Ovary (tissue), 9 donors: Measurements from ENCODE around the gene AMD1. TPM values are rescaled to one million over a fixed set of nuclear protein-coding genes. Genes with fewer than 3 reads are reported as not detected.
"Not testable (repeated sequence)": the region's sequence is repeated elsewhere in the genome, so short reads cannot be mapped to it uniquely, and the experiment has no call there.

Experiments
- DNase-seq, 5 donors: peaks; one replicate each; pipeline ENCODE4 v3.0.0-alpha.2; 2019 to 2020
- H3K27ac ChIP-seq, 2 donors: fragments of 200-600 bp; one replicate each; pipeline versions ENCODE4 v1.5.1 to v1.8.0; 2019 to 2022
- H3K27me3 ChIP-seq: fragments of 200-600 bp; one replicate; pipeline ENCODE4 v1.8.0; 2022
- H3K36me3 ChIP-seq: fragments of 200-600 bp; sonication (generic); one replicate; pipeline ENCODE4 v1.5.1; 2019
- H3K4me1 ChIP-seq: one replicate; pipeline ENCODE4 v1.8.1; 2013; ENCODE audit warnings: mild to moderate bottlenecking, moderate library complexity; ENCODE audit not compliant: insufficient read depth
- H3K4me3 ChIP-seq: fragments of 200-600 bp; sonication (generic); one replicate; pipeline ENCODE4 v1.5.1; 2017
- H3K9me3 ChIP-seq, 2 donors: fragments of 200-600 bp in 1 of 2; sonication (generic) in 1 of 2; one replicate each; pipeline versions ENCODE4 v1.5.1 to v1.8.1; 2013 to 2019; ENCODE audit warnings: mild to moderate bottlenecking in 1 of 2, moderate library complexity in 1 of 2
- EP300 ChIP-seq: sonication (generic); formaldehyde crosslinking; IDR thresholded peaks from one replicate; pipeline ENCODE4 v1.6.1; 2017; ENCODE audit warnings: antibody characterized with exemption
- POLR2A ChIP-seq: fragments of 450-650 bp; IDR thresholded peaks from one replicate; pipeline ENCODE4 v1.6.1; 2017; ENCODE audit warnings: antibody characterized with exemption, mild to moderate bottlenecking, moderate library complexity
- WGBS, 3 donors: extraction: QIAGEN DNeasy Blood & Tissue Kit in 1 of 3; methylation state at CpG; one replicate each; pipeline versions ENCODE4 v1.1.5 to v1.1.7; 2013 to 2017; 5-methylcytosine and 5-hydroxymethylcytosine counted together
- intact Hi-C, 4 donors: fragments of 100-400 bp; cut with DNase I; formaldehyde crosslinking; loops; one replicate each; pipeline versions ENCODE4 v1.11.0 to v1.15.1; 2022 to 2023
- polyA plus RNA-seq, 2 donors: library from polyadenylated mRNA; stranded (reverse); fragments of 200-250 nt in 1 of 2; fragments of 350-450 nt in 1 of 2; fragmentation: Illumina TruSeq in 1 of 2; extraction: RNeasy Lipid Tissue Mini Kit (QIAGEN cat#74804) in 1 of 2; gene quantifications; one replicate each; pipeline ENCODE4 v1.2.3, GENCODE V29; 2013 to 2014
- total RNA-seq, 7 donors: library from RNA; depleted of rRNA in 2 of 7; stranded (reverse); fragments of >200 nt in 2 of 7; fragmentation: NEBNext Ultra II Directional in 3 of 7; extraction: Animal tissue kit (Norgen Biotek cat#: 25700) in 3 of 7; gene quantifications; one replicate each; pipeline versions ENCODE4 v1.1.0 to v1.2.4, GENCODE V29; 2016 to 2023
- TF ChIP-seq, protein P1 (sequence below), 3 donors: fragments of 450-650 bp in 2 of 3; fragments of 200-600 bp in 1 of 3; IDR thresholded peaks; one replicate each; pipeline versions ENCODE4 v1.5.1 to v1.8.0; 2016 to 2022; ENCODE audit warnings: antibody characterized with exemption in 3 of 3, mild to moderate bottlenecking in 1 of 3
- donor health status: DM: no; HTN: no; CAD: no; lungs with moderate emphysema.
- donor health status: DM: no; HTN: no; CAD: no.
- donor health status: Bipolar disorder and iron deficiency.
- donor health status: DM: yes; HTN: yes; CAD: no.
- donor health status: DM: no; HTN: no; CAD: no.
- donor health status: DM: yes; HTN: yes; CAD: no.

The AMD1 gene
- total and polyA plus RNA-seq, 9 donors, result 24.4 to 67.8 (median 60.3) TPM

DNA sequence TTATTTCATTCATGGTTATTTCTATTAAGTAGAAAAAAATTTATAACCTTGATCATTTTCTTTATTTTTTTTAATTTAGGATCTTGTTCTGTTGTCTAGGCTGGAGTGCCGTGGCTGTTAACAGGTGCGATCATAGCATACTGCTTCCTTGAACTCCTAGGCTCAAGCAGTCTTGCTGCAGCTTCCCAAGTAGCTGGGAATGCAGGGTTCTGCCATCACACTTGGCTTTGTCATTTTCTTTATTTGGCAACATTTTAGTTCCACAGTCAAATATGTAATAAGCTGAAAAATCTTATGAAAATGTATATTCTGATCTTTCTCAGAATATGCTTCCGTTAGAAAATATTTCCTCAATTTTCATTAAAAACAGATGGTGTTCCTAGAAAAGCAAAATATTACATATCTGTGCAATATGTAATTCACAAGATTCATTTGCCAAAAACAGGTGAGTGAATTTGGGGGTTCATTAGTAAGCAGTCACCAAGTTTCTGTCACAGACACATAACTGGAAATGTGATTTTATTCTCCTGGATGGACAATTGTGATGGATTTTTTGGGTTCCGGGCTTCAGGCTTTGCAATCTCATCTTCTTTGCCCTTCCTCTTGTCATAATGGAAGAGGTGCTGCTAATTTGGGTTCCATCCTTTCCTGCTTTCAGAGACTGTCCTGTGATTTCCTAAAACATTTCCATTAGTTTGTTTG lies 21.5 kb downstream of the AMD1 start:
- no peak for DNase-seq
- no peaks in the 10 kb centered on the region for H3K9me3 ChIP-seq
- no peaks in the 10 kb centered on the region for H3K4me1 ChIP-seq
- no peak overlapping the region for H3K27ac ChIP-seq
- intact Hi-C loops, result no loop called here
- H3K27me3 ChIP-seq, result no peaks in the 10 kb centered on the region
- no peaks in the 10 kb centered on the region for H3K36me3 ChIP-seq
- TF ChIP-seq EP300 (no peak), POLR2A (no peak)
- TF ChIP-seq, protein P1, sequence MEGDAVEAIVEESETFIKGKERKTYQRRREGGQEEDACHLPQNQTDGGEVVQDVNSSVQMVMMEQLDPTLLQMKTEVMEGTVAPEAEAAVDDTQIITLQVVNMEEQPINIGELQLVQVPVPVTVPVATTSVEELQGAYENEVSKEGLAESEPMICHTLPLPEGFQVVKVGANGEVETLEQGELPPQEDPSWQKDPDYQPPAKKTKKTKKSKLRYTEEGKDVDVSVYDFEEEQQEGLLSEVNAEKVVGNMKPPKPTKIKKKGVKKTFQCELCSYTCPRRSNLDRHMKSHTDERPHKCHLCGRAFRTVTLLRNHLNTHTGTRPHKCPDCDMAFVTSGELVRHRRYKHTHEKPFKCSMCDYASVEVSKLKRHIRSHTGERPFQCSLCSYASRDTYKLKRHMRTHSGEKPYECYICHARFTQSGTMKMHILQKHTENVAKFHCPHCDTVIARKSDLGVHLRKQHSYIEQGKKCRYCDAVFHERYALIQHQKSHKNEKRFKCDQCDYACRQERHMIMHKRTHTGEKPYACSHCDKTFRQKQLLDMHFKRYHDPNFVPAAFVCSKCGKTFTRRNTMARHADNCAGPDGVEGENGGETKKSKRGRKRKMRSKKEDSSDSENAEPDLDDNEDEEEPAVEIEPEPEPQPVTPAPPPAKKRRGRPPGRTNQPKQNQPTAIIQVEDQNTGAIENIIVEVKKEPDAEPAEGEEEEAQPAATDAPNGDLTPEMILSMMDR (IDR thresholded peaks at IDR 0.05), result no peak
- WGBS, 3 donors, result 93 to 98% (median 95%) methylated on average over 4 of the region's 4 CpGs
- no peak overlapping the region for H3K4me3 ChIP-seq

DNA sequence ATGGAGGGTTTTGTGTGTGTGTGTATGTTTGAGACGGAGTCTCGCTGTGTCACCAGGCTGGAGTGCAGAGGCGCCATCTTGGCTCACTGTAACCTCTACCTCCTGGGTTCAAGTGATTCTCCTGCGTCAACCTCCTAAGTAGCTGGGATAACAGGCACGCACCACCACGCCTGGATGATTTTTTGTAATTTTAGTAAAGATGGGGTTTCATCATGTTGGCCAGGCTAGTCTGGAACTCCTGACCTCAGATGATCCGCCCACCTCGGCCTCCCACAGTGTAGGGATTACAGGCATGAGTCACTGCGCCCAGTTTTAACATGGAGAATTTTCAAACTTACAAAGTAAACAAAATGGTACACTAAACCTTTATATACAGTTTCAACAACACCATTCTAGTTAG lies 22.8 kb downstream of the AMD1 start:
- Histone ChIP-seq H3K9me3 (no peaks in the 10 kb centered on the region), H3K27me3 (no peaks in the 10 kb centered on the region), H3K36me3 (no peaks in the 10 kb centered on the region), H3K27ac (no peak overlapping the region), H3K4me3 (no peak overlapping the region), H3K4me1 (no peaks in the 10 kb centered on the region)
- WGBS, 3 donors, result 96 to 98% (median 97%) methylated on average over 9 of the region's 9 CpGs
- intact Hi-C loops, result no loop called here
- DNase-seq, result no peak
- TF ChIP-seq POLR2A (no peak), EP300 (no peak)
- TF ChIP-seq, protein P1 (IDR thresholded peaks at IDR 0.05), result no peak

DNA sequence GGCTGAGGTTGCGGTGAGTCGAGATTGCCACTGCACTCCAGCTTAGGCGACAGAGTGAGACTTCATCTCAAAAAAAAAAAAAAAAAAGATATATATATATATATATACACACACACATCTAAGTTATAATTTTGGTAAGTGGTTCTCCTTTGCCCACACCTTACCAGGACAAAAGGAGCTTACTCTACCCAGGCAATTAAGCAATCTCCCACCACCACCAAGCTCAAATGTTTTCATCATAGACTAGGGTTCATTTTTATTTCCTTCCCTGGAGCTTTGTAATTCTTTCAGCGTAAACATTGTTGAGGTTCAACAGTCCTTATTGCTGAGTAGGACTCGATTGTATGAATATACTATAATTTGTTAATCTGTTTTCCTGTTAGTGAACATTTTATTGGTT lies 23.5 kb downstream of the AMD1 start:
- Histone ChIP-seq H3K36me3 (no peaks in the 10 kb centered on the region), H3K4me3 (no peak overlapping the region), H3K27ac (no peak overlapping the region), H3K27me3 (no peaks in the 10 kb centered on the region), H3K4me1 (no peaks in the 10 kb centered on the region), H3K9me3 (no peaks in the 10 kb centered on the region)
- TF ChIP-seq EP300 (no peak), POLR2A (no peak)
- TF ChIP-seq, protein P1 (IDR thresholded peaks at IDR 0.05), result no peak
- intact Hi-C loops, result no loop called here
- no peak for DNase-seq
- 78 to 86% (median 83%) methylated on average over 5 of the region's 5 CpGs for WGBS, 3 donors

DNA sequence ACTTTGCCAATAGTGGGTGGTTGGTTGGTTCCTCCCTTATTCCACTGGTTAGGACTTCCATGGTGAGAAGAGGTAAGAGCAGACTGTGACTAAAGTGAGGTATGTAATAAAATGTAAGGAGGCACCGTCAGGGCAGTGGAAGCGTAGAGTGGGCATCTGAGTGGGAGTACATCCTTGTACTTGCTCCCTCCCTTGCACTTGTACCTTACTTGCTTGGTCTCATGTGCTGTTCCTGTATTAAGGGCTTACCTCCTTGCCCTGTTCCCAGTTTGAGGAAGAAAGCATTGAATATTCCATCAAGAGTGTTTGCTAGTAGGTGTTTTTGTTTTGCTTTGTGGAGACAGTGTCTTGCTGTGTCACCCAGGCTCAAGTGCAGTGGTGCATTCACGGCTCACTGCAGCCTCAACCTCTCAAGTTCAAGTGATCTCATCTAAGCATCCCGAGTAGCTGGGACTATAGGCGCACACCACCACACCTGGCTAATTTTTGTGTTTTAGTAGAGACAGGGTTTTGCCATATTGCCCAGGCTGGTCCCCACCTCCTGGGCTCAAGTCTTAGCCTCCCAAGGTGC lies 25.5 kb downstream of the AMD1 start:
- intact Hi-C loops, result no loop called here
- H3K4me3 ChIP-seq, result no peak overlapping the region
- H3K36me3 ChIP-seq, result no peaks in the 10 kb centered on the region
- no peak overlapping the region for H3K27ac ChIP-seq
- no peaks in the 10 kb centered on the region for H3K4me1 ChIP-seq
- no peak for DNase-seq
- 91 to 97% (median 94%) methylated on average over 5 of the region's 5 CpGs for WGBS, 3 donors
- no peaks in the 10 kb centered on the region for H3K27me3 ChIP-seq
- no peaks in the 10 kb centered on the region for H3K9me3 ChIP-seq
- TF ChIP-seq POLR2A (no peak), EP300 (no peak)
- TF ChIP-seq, protein P1 (IDR thresholded peaks at IDR 0.05), result no peak

DNA sequence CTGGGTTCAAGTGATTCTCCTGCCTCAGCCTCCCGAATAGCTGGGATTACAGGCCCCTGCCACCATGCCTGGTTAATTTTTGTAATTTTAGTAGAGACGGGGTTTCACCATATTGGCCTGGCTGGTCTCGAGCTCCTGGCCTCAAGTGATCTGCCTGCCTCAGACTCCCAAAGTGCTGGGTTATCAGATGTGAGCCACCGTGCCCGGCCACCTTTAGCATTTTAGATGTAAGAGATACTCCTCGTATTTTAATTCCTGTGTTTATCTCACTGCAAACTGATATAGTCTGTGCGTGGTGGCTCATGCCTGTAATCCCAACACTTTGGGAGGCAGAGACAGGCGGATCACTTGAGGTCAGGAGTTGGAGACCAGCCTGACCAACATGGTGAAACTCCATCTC lies 27.0 kb downstream of the AMD1 start:
- H3K27ac ChIP-seq, intact Hi-C loops, H3K9me3 ChIP-seq, DNase-seq, H3K4me1 ChIP-seq, H3K36me3 ChIP-seq, H3K4me3 ChIP-seq, H3K27me3 ChIP-seq: not testable (repeated sequence)
- 84 to 93% (median 92%) methylated on average over 8 of the region's 8 CpGs for WGBS, 3 donors
